GM12878 (cell line): ENCODE data around the gene CCIN. TPM values are rescaled to one million over a fixed set of nuclear protein-coding genes. Genes with fewer than 3 reads are reported as not detected.

Source experiments
- ATAC-seq: fragments of 200-7000 bp; cut with Tn5 transposase; 3 replicates; pipeline ENCODE4 v1.9.1; 2020; ENCODE audit warnings: mild to moderate bottlenecking, moderate library complexity
- BruUV-seq: library from RNA; stranded (reverse); fragments of 400-500 nt; replicated peaks from 2 replicates; lab custom pipeline; 2021; lab: Mats Ljungman, UMichigan
- CTCF ChIA-PET: fragments of 300-600 bp; sonication (Branson Sonifier 250); formaldehyde crosslinking; extraction: SDS; loops from one replicate; lab custom pipeline; 2021; ENCODE audit warnings: inconsistent platforms; lab: Yijun Ruan, JAX
- POLR2A ChIA-PET: fragments of 350-600 bp; formaldehyde crosslinking; extraction: SDS; loops from one replicate; lab custom pipeline; 2021; ENCODE audit warnings: inconsistent platforms; lab: Charles Lee
- RAD21 ChIA-PET: fragments of 300-600 bp; sonication (Branson Sonifier 250); formaldehyde crosslinking; loops from one replicate; lab custom pipeline; 2023; ENCODE audit warnings: antibody characterized with exemption; ENCODE audit not compliant: unreplicated experiment; lab: Charles Lee
- SMC1A ChIA-PET: fragments of 300-600 bp; sonication (Branson Sonifier 250); formaldehyde crosslinking; loops from one replicate; lab custom pipeline; 2023; ENCODE audit not compliant: unreplicated experiment, uncharacterized antibody; lab: Charles Lee
- DNase-seq: peaks from one replicate; pipeline ENCODE4 v3.0.0-alpha.2; 2011; ENCODE audit warnings: low read depth, low spot score
- FAIRE-seq: peaks from 3 replicates; lab custom pipeline; 2011; peaks lifted over from hg19 to GRCh38; lab: Jason Lieb, UNC
- H2AFZ ChIP-seq: 2 replicates; pipeline ENCODE4 v1.6.0; 2011; ENCODE audit warnings: low read depth, low read length, control low read depth; ENCODE audit not compliant: control insufficient read depth
- H3K27ac ChIP-seq: 2 replicates; pipeline ENCODE4 v1.5.1; 2011; ENCODE audit warnings: control low read depth; ENCODE audit not compliant: control insufficient read depth, insufficient read depth
- H3K27me3 ChIP-seq, 2 experiments: replicated peaks in 1 of 2; 2 replicates each; pipeline versions ENCODE4 v1.6.0 to v1.6.1; 2011; ENCODE audit warnings: low read length in 1 of 2; ENCODE audit not compliant: control insufficient read depth in 2 of 2, insufficient read depth in 2 of 2
- H3K36me3 ChIP-seq, 2 experiments: 2 replicates each; pipeline ENCODE4 v1.5.1; 2011; ENCODE audit warnings: low read length in 1 of 2; ENCODE audit not compliant: control insufficient read depth in 2 of 2, insufficient read depth in 2 of 2
- H3K4me1 ChIP-seq: 2 replicates; pipeline ENCODE4 v1.6.1; 2011; ENCODE audit warnings: mild to moderate bottlenecking, low read length, moderate library complexity, mixed read lengths; ENCODE audit not compliant: control insufficient read depth, insufficient read depth
- H3K4me2 ChIP-seq: 2 replicates; pipeline ENCODE4 v1.6.0; 2011; ENCODE audit warnings: control low read depth; ENCODE audit not compliant: control insufficient read depth, insufficient read depth
- H3K4me3 ChIP-seq: fragments of 200-600 bp; sonication (generic); 2 replicates; pipeline ENCODE4 v1.5.1; 2016
- H3K79me2 ChIP-seq: 2 replicates; pipeline ENCODE4 v1.6.0; 2011; ENCODE audit warnings: low read length; ENCODE audit not compliant: control insufficient read depth, insufficient read depth
- H3K9ac ChIP-seq: 2 replicates; pipeline ENCODE4 v1.8.0; 2011; ENCODE audit warnings: low read length, control low read depth, mixed read lengths; ENCODE audit not compliant: control insufficient read depth, insufficient read depth
- H3K9me3 ChIP-seq: replicated peaks from 3 replicates; pipeline ENCODE4 v1.5.1; 2011; ENCODE audit warnings: mild to moderate bottlenecking, low read length; ENCODE audit not compliant: control insufficient read depth, insufficient read depth
- H4K20me1 ChIP-seq: 2 replicates; pipeline ENCODE4 v1.6.0; 2011; ENCODE audit not compliant: control insufficient read depth, insufficient read depth
- TAF1 ChIP-seq: IDR thresholded peaks from 2 replicates; pipeline ENCODE4 v1.6.1; 2011; ENCODE audit warnings: mild to moderate bottlenecking, low read depth, low read length, borderline replicate concordance
- YBX1 ChIP-seq: fragments of 450-650 bp; IDR thresholded peaks from 2 replicates; pipeline ENCODE4 v1.6.1; 2016; ENCODE audit warnings: antibody characterized with exemption
- WGBS: methylation state at CpG from one replicate; pipeline ENCODE4 v1.1.6; 2016; ENCODE audit warnings: low lambda C conversion rate; ENCODE audit not compliant: insufficient replicate concordance, insufficient coverage; ENCODE audit errors: missing lambda C conversion rate; 5-methylcytosine and 5-hydroxymethylcytosine counted together
- in situ Hi-C: fragments of 300-500 bp; cut with MboI; formaldehyde crosslinking; loops from 9 replicates; pipeline ENCODE4 v1.14.3; 2018; ENCODE audit warnings: mixed read lengths
- intact Hi-C: fragments of 100-400 bp; cut with micrococcal nuclease; formaldehyde crosslinking; loops from one replicate; pipeline ENCODE4 v1.14.2; 2022; ENCODE audit not compliant: unreplicated experiment
- polyA plus RNA-seq, 11 experiments: library from polyadenylated mRNA; depleted of rRNA in 4 of 11; unstranded in 6 of 11; stranded (reverse) in 5 of 11; fragments of >200 nt; fragmentation: Nextera tagmentation in 4 of 11; fragmentation: Illumina TruSeq in 1 of 11; extraction: Ambion mirVana in 4 of 11; extraction: Trizol in 1 of 11; gene quantifications; 1 replicate in 1 of 11; 2 replicates in 10 of 11; pipeline versions ENCODE4 v1.2.1 to v1.2.3, GENCODE V29; 2011 to 2016; ENCODE audit warnings: inconsistent platforms in 2 of 11, missing spikeins in 2 of 11, low read depth in 1 of 11
- total RNA-seq, 4 experiments: library from RNA; depleted of rRNA in 3 of 4; stranded (reverse); fragments of >200 nt in 3 of 4; fragmentation: Illumina TruSeq in 1 of 4; extraction: Trizol in 1 of 4; gene quantifications; 2 replicates each; pipeline versions ENCODE4 v1.2.1 to v1.2.3, GENCODE V29; 2013 to 2021
- TF ChIP-seq, protein P1 (sequence below): fragments of 450-650 bp; conservative IDR thresholded peaks from 2 replicates; pipeline ENCODE4 v1.6.1; 2017; ENCODE audit warnings: mild to moderate bottlenecking, moderate library complexity

Gene CCIN
- total and polyA plus RNA-seq, 10 of the 15 experiments (the other 5 are each of a cell fraction or from before 2014, with no cell fraction given): not detected

DNA sequence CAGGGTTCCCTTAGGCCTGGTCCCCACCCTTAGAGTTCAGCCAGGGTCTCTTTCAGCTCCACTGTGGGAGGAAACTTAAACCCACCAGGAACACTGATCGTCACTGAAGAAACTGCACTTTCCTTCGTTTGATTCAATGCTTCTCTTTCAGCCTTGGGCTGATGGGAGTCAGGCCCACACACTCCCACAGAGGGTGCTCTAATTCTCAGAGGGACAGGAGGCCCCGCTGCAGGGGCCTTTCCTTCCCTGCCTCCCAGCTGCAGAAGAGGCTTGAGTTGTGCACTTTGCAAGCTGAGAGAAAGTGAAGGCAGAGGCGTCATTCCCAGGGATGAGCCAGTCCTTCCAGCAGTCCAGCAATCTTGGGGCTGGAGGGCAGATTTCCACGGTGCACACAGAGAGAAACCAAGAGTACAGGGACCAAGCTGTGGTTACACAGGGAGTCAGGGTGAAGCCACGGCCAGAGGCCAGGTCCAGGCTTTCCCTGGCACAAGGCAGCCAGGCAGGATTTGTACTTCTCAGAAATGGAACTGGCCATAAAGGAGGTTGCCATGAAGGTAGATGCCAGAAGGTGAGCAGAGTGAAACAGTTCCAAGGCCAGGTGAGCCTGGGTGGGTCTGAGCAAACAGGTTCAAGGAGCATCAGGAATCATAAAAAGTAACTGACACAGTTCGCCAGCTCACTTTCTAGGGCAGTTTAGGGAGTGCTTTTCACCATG lies 43.0 kb upstream of the CCIN start:
- intact Hi-C loops: no loop called here
- no peak for FAIRE-seq

More for the DNA sequence above, 43.0 kb upstream of the CCIN start:
- Histone ChIP-seq H3K9me3 (no peaks in the 10 kb centered on the region), H4K20me1 (no peaks in the 10 kb centered on the region), H3K4me2 (no peak overlapping the region), H3K36me3 (no peaks in the 10 kb centered on the region), H2AFZ (no peak overlapping the region), H3K27ac (no peak overlapping the region), H3K79me2 (no peaks in the 10 kb centered on the region), H3K27me3 (peaks cover 0 to 2% of the 10 kb centered on the region in 2 experiments; a peak in 2 of 4 replicates), H3K4me1 (no peaks in the 10 kb centered on the region; the same call in 1 of the 2 replicates), H3K9ac (no peak overlapping the region), H3K4me3 (no peak overlapping the region)
- TF ChIP-seq TAF1 (no peak), YBX1 (no peak)
- TF ChIP-seq, protein P1, sequence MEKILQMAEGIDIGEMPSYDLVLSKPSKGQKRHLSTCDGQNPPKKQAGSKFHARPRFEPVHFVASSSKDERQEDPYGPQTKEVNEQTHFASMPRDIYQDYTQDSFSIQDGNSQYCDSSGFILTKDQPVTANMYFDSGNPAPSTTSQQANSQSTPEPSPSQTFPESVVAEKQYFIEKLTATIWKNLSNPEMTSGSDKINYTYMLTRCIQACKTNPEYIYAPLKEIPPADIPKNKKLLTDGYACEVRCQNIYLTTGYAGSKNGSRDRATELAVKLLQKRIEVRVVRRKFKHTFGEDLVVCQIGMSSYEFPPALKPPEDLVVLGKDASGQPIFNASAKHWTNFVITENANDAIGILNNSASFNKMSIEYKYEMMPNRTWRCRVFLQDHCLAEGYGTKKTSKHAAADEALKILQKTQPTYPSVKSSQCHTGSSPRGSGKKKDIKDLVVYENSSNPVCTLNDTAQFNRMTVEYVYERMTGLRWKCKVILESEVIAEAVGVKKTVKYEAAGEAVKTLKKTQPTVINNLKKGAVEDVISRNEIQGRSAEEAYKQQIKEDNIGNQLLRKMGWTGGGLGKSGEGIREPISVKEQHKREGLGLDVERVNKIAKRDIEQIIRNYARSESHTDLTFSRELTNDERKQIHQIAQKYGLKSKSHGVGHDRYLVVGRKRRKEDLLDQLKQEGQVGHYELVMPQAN: no peak
- POLR2A ChIA-PET: no interaction called here
- BruUV-seq: no TSS peak
- WGBS: 26% methylated on average over 7 of the region's 7 CpGs
- DNase-seq: no peak
- CTCF ChIA-PET: no interaction called here
- RAD21 ChIA-PET: no interaction called here
- ATAC-seq: no peak
- in situ Hi-C loops: no loop called here
- SMC1A ChIA-PET: no interaction called here
